Prostate gland (tissue), 2 donors: ENCODE results near the gene CMSS1. TPM values are rescaled to one million over a fixed set of nuclear protein-coding genes. Genes with fewer than 3 reads are reported as not detected.

ENCODE experiments used
- DNase-seq: peaks from one replicate; pipeline ENCODE4 v3.0.0-alpha.2; 2019; ENCODE audit warnings: low spot score
- H3K27ac ChIP-seq, 2 donors: fragments of 200-600 bp; sonication (generic); 2 replicates each; pipeline ENCODE4 v1.5.1; 2017 to 2019
- H3K27me3 ChIP-seq: fragments of 200-600 bp; sonication (generic); replicated peaks from 2 replicates; pipeline ENCODE4 v1.5.1; 2019; ENCODE audit not compliant: insufficient read depth
- H3K36me3 ChIP-seq, 2 donors: fragments of 200-600 bp; sonication (generic); 1 replicate in 1 of 2; 2 replicates in 1 of 2; pipeline versions ENCODE4 v1.5.1 to v1.8.1; 2017 to 2019
- H3K4me1 ChIP-seq: fragments of 200-600 bp; sonication (generic); replicated peaks from 2 replicates; pipeline ENCODE4 v1.5.1; 2019
- H3K4me3 ChIP-seq, 2 donors: fragments of 200-600 bp; sonication (generic); 2 replicates each; pipeline ENCODE4 v1.5.1; 2017 to 2019
- H3K9me3 ChIP-seq: fragments of 200-600 bp; sonication (generic); 2 replicates; pipeline ENCODE4 v1.5.1; 2017
- CTCF ChIP-seq, 4 experiments: fragments of 200-600 bp in 2 of 4; fragments of 450-650 bp in 2 of 4; sonication (generic) in 2 of 4; IDR thresholded peaks; 1 replicate in 3 of 4; 2 replicates in 1 of 4; pipeline ENCODE4 v1.5.1; 2016 to 2019; ENCODE audit warnings: antibody characterized with exemption in 4 of 4, mild to moderate bottlenecking in 2 of 4, moderate library complexity in 2 of 4
- POLR2A ChIP-seq: fragments of 450-650 bp; IDR thresholded peaks from one replicate; pipeline ENCODE4 v1.6.1; 2016; ENCODE audit warnings: antibody characterized with exemption, mild to moderate bottlenecking
- POLR2AphosphoS5 ChIP-seq: sonication (generic); formaldehyde crosslinking; IDR thresholded peaks from one replicate; pipeline ENCODE4 v1.6.1; 2017; ENCODE audit warnings: antibody characterized with exemption
- WGBS: methylation state at CpG from one replicate; pipeline ENCODE4 v1.1.5; 2018; 5-methylcytosine and 5-hydroxymethylcytosine counted together
- intact Hi-C: fragments of 100-400 bp; cut with DNase I; formaldehyde crosslinking; loops from one replicate; pipeline ENCODE4 v1.14.2; 2022
- total RNA-seq, 2 donors: library from RNA; depleted of rRNA; stranded (reverse); fragments of >200 nt; gene quantifications; one replicate each; pipeline ENCODE4 v1.1.0, GENCODE V29; 2016

Gene CMSS1
- total RNA-seq, 2 donors from 2014 or later, result 10.2 to 13.6 TPM

DNA sequence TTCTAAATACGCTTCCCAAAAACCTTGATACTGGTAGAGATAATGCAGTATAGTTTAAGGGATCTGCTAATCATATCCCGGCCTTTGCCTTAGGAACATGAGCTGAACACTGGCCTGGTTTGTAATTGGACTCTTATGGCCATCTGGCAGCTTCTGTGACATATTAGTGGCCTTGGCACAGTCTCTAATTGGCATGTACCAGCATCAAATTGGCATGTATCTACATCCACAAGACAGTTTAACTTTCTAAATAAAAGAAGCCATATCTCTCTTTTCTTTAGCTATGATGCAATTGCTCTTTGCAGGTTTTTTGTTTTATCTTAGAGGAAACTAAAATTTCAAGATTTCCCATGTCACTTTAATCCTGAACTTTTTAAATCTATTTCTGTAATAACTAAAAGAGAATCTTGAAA is 341.3 kb downstream of the CMSS1 start:
- intact Hi-C loops, result no loop called here
- WGBS, result 26% methylated on average over 2 of the region's 2 CpGs
- Histone ChIP-seq H3K9me3 (no peaks in the 10 kb centered on the region), H3K4me3 (no peak overlapping the region), H3K4me1 (no peaks in the 10 kb centered on the region), H3K27me3 (no peaks in the 10 kb centered on the region), H3K36me3 (no peaks in the 10 kb centered on the region), H3K27ac (no peak overlapping the region)
- TF ChIP-seq POLR2AphosphoS5 (no peak), POLR2A (no peak), CTCF (IDR thresholded peaks at IDR 0.05) (no peak)
- DNase-seq, result no peak

DNA sequence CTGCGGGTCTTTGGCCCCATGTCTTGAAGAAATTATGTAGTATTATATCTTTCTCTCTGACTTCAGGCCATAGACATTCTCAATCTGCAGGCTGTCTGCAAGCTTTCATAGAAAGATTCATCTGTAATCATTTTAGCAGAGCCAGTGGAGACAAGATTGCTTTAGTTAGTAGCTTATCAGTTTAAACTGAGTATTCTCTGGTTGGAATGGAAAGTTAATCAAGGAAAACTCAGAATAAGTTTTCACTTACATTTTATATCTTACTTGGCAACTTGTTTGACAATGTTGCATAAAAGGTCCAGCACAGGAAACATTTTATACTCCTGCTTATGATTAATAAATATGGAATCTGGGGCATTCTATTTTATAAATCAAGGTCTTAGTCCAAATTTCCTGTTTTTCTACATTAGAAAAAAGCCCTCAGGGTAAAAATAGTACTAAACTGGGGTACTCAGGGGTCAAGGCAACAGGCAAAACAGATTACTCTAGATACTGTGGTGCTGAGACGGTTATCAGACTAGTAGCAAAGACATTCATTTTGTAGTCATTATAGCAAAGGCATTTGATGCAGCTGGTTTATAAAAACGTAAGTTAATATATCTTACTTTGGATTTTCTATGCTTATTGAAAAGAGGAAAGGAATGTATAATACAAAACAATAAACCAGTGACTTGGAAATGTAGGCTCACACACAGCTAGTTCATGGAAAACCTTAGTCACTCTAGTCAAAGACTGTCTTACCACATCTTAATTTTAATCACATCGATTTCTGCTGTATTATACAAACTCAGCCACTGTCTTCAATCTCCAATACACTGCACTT is 341.9 kb downstream of the CMSS1 start:
- no peaks in the 10 kb centered on the region for H3K36me3 ChIP-seq
- no peak overlapping the region for H3K4me3 ChIP-seq
- 66% methylated on average over 4 of the region's 4 CpGs for whole genome bisulfite sequencing
- intact Hi-C loops, result no loop called here
- DNase-seq, result no peak
- TF ChIP-seq CTCF (IDR thresholded peaks at IDR 0.05), result no peak
- no peak for TF ChIP-seq POLR2AphosphoS5
- no peak for TF ChIP-seq POLR2A
- H3K4me1 ChIP-seq, result no peaks in the 10 kb centered on the region
- no peak overlapping the region for H3K27ac ChIP-seq
- H3K9me3 ChIP-seq, result no peaks in the 10 kb centered on the region
- H3K27me3 ChIP-seq, result no peaks in the 10 kb centered on the region

DNA sequence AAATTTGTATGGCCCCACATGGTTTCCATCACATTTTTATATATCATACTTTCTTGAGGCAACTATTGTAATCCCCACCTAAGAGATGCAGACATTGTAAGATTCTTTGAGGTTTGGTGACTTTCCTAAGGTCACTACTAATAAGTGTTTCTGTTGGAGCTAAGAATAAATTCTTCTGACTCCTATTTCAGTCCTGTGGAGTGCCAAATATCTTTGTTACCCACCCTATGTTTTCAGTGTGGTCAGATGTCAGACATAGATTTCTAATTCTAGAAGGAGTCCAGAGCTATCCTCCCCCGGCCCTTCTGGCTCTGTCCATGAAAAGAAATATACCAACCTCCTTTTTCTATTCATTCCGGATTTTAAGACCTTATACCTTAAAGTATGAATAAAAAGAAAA is 342.9 kb downstream of the CMSS1 start:
- Histone ChIP-seq H3K27me3 (no peaks in the 10 kb centered on the region), H3K4me1 (no peaks in the 10 kb centered on the region), H3K27ac (no peak overlapping the region), H3K4me3 (no peak overlapping the region), H3K36me3 (no peaks in the 10 kb centered on the region), H3K9me3 (no peaks in the 10 kb centered on the region)
- WGBS, result 97% methylated on average over 2 of the region's 2 CpGs
- no peak for DNase-seq
- TF ChIP-seq POLR2AphosphoS5 (no peak), POLR2A (no peak), CTCF (IDR thresholded peaks at IDR 0.05) (no peak)
- intact Hi-C loops, result no loop called here

- H3K36me3 ChIP-seq, result no peaks in the 10 kb centered on the region
- intact Hi-C loops, result no loop called here
- H3K4me1 ChIP-seq, result no peaks in the 10 kb centered on the region
- TF ChIP-seq POLR2A (no peak), POLR2AphosphoS5 (no peak), CTCF (IDR thresholded peaks at IDR 0.05) (no peak)
- no peak for DNase-seq
- 63% methylated on average over 2 of the region's 2 CpGs for WGBS
- no peaks in the 10 kb centered on the region for H3K27me3 ChIP-seq
- H3K27ac ChIP-seq, result peak overlapping the region in 1 of 2 donors; percentile 49
- no peaks in the 10 kb centered on the region for H3K9me3 ChIP-seq
- H3K4me3 ChIP-seq, result no peak overlapping the region
These were observed 346.1 kb downstream of the CMSS1 start for GRCh38 chr3:100163787-100164186.

- Histone ChIP-seq H3K27me3 (no peaks in the 10 kb centered on the region), H3K9me3 (no peaks in the 10 kb centered on the region), H3K4me3 (no peak overlapping the region), H3K4me1 (no peaks in the 10 kb centered on the region), H3K36me3 (no peaks in the 10 kb centered on the region), H3K27ac (no peak overlapping the region)
- DNase-seq, result no peak
- intact Hi-C loops, result no loop called here
- TF ChIP-seq POLR2AphosphoS5 (no peak), CTCF (IDR thresholded peaks at IDR 0.05) (no peak), POLR2A (no peak)
- 83% methylated on average over 3 of the region's 3 CpGs for WGBS
These were observed 347.1 kb downstream of the CMSS1 start for GRCh38 chr3:100164743-100165142.
